MM.1S (cell line): ENCODE data around the gene CHID1.

Experiments used
- DNase-seq: peaks from one replicate; pipeline ENCODE4 v3.0.0-alpha.2; 2015
- H2AFZ ChIP-seq: fragments of 300-600 bp; sonication (generic); 2 replicates; pipeline ENCODE4 v1.6.0; 2016; ENCODE audit warnings: antibody characterized with exemption, low read length
- H3F3A ChIP-seq: fragments of 300-600 bp; sonication (generic); 2 replicates; pipeline ENCODE4 v1.6.1; 2016; ENCODE audit warnings: mild to moderate bottlenecking, antibody characterized with exemption, low read length, moderate library complexity, mixed read lengths; ENCODE audit not compliant: insufficient read depth
- H3K27ac ChIP-seq: fragments of 300-600 bp; sonication (generic); 2 replicates; pipeline ENCODE4 v1.5.1; 2016; ENCODE audit warnings: mild to moderate bottlenecking, low read length
- H3K27me3 ChIP-seq: fragments of 300-600 bp; sonication (generic); replicated peaks from 2 replicates; pipeline ENCODE4 v1.6.0; 2016; ENCODE audit warnings: low read length; ENCODE audit not compliant: insufficient read depth
- H3K36me3 ChIP-seq: fragments of 300-600 bp; sonication (generic); replicated peaks from 2 replicates; pipeline ENCODE4 v1.6.1; 2016; ENCODE audit warnings: mild to moderate bottlenecking, low read length, mixed read lengths; ENCODE audit not compliant: insufficient read depth
- H3K4me1 ChIP-seq: fragments of 300-600 bp; sonication (generic); 2 replicates; pipeline ENCODE4 v1.6.1; 2016; ENCODE audit warnings: low read length, mixed read lengths
- H3K4me2 ChIP-seq: fragments of 300-600 bp; sonication (generic); 2 replicates; pipeline ENCODE4 v1.6.0; 2016; ENCODE audit warnings: low read depth, low read length
- H3K4me3 ChIP-seq: fragments of 300-600 bp; sonication (generic); 2 replicates; pipeline ENCODE4 v1.5.1; 2016; ENCODE audit warnings: low read length, mixed read lengths
- H3K79me2 ChIP-seq: fragments of 300-600 bp; sonication (generic); 2 replicates; pipeline ENCODE4 v1.6.1; 2016; ENCODE audit warnings: mixed run types, low read length, mixed read lengths
- H3K9ac ChIP-seq: fragments of 300-600 bp; sonication (generic); 2 replicates; pipeline ENCODE4 v1.6.1; 2016; ENCODE audit warnings: low read length, mixed read lengths
- H3K9me2 ChIP-seq: fragments of 300-600 bp; sonication (generic); replicated peaks from 2 replicates; pipeline ENCODE4 v1.6.1; 2016; ENCODE audit warnings: mild to moderate bottlenecking, low read length, mixed read lengths; ENCODE audit not compliant: insufficient read depth
- H3K9me3 ChIP-seq: fragments of 300-600 bp; sonication (generic); replicated peaks from 2 replicates; pipeline ENCODE4 v1.6.1; 2016; ENCODE audit warnings: mild to moderate bottlenecking, low read length, mixed read lengths; ENCODE audit not compliant: insufficient read depth
- H4K20me1 ChIP-seq: fragments of 300-600 bp; sonication (generic); 2 replicates; pipeline ENCODE4 v1.6.1; 2016; ENCODE audit warnings: mild to moderate bottlenecking, low read length, moderate library complexity, mixed read lengths; ENCODE audit not compliant: insufficient read depth
- CTCF ChIP-seq: fragments of 300-600 bp; sonication (generic); IDR thresholded peaks from 2 replicates; pipeline ENCODE4 v1.5.1; 2016; ENCODE audit warnings: antibody characterized with exemption, low read length, mixed read lengths
- EZH2 ChIP-seq: fragments of 300-600 bp; sonication (generic); optimal IDR thresholded peaks from 2 replicates; pipeline ENCODE3; 2017; ENCODE audit warnings: low read depth, mild to moderate bottlenecking, antibody characterized with exemption, low read length, mixed read lengths
- EZH2phosphoT487 ChIP-seq: fragments of 300-600 bp; sonication (generic); IDR thresholded peaks from 2 replicates; pipeline ENCODE4 v1.6.1; 2018; ENCODE audit warnings: antibody characterized with exemption, low read length

The CHID1 gene

DNA sequence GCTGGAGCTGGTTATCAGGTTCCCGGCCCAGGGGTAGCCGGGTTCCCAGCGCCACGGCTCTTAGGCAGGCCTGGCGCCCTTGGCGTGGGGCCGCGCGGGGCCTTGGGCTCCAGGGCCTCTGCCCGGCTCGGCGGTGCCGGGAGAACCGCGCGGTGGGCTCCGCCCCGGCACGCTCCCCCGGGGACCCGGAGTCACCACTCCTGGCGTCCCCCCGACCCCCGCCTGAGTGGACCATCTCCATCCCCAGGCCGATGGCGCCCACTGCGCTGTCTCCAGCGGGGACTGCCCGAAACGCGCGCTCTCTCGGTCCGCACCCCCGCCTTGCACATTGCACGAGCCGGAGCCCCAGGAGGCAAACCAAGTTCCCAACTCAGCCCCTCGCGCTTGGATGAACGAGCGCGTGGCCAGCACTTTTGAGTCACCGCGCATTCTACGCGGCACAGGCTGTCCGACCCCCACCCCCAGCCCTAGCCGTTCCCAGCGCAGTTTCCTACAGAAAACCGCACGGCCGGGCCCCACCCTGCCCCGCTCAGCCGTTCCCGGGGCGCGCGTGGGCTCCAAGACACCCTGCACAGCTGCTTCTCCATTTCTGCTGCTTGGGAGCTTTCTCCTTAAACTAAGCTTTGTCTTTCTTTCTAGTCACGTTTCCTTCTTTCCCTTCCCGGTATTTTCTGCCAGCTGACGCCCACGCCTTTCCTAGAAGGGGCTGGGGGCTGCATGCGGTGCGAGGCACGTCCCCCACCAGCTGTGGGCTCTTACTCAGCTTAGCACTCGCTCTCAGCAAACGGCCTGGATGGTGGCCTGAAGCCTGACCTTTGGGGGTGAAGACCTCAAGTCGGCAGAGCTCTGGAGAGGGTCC is 650 bp upstream of the CHID1 start:
- Histone ChIP-seq H3K79me2 (peaks cover 29% of the 10 kb centered on the region), H3K4me1 (peaks cover 31% of the 10 kb centered on the region), H3K27me3 (no peaks in the 10 kb centered on the region; the same call in 1 of the 2 replicates), H3F3A (peaks cover 25% of the 10 kb centered on the region), H3K9me3 (no peaks in the 10 kb centered on the region), H2AFZ (peak overlapping the region; percentile 80), H4K20me1 (no peaks in the 10 kb centered on the region), H3K9me2 (no peaks in the 10 kb centered on the region), H3K9ac (peak overlapping the region; percentile 79), H3K36me3 (no peaks in the 10 kb centered on the region), H3K4me3 (peak overlapping the region; percentile 80), H3K4me2 (peak overlapping the region; percentile 94), H3K27ac (peak overlapping the region; percentile 32; the same call in 1 of the 2 replicates)
- TF ChIP-seq CTCF (0 out of 2 replicates have a peak, but pooled peaks have one; percentile 6), EZH2 (no peak)
- peak; percentile 19 for DNase-seq

DNA sequence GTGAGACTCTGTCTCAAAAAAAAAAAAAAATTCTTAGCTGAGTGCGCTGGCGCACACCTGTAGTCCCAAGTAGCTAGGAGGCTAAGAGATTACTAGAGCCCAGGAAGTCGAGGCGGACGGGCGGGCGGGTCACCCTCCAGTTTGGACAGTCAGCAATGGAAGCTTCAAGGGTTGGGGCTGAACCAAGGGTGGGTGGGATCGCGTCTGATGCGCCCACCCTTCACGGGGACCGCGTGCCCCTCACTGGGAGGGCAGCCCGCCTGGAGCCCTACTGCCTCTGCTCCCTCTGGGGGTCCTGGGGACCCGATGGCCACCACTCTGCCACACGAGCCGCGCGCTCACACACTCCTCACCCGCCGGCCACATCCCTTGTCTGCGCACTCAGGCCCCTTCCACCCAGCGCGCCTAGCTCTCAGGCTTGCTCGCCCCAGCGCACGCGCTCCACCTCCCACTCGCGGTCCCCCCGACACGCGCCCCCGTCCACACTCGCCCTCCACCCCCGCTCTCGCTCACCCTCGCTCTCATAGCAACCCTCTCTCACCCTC is 494 bp downstream of the CHID1 start:
- H3K79me2 ChIP-seq: peaks cover 29% of the 10 kb centered on the region
- H3K9me3 ChIP-seq: no peaks in the 10 kb centered on the region
- H3K4me1 ChIP-seq: peaks cover 31% of the 10 kb centered on the region
- H3F3A ChIP-seq: peaks cover 25% of the 10 kb centered on the region
- peak; percentile 34 for DNase-seq
- H3K9ac ChIP-seq: peak overlapping the region; percentile 84
- H3K27ac ChIP-seq: peak overlapping the region; percentile 14; the same call in 1 of the 2 replicates
- H3K4me2 ChIP-seq: peak overlapping the region; percentile 86
- H3K27me3 ChIP-seq: no peaks in the 10 kb centered on the region; the same call in 1 of the 2 replicates
- H3K4me3 ChIP-seq: peak overlapping the region; percentile 100
- no peaks in the 10 kb centered on the region for H4K20me1 ChIP-seq
- no peaks in the 10 kb centered on the region for H3K36me3 ChIP-seq
- TF ChIP-seq EZH2phosphoT487 (no peak), EZH2 (no peak), CTCF (no peak)
- peak overlapping the region; percentile 98 for H2AFZ ChIP-seq
- H3K9me2 ChIP-seq: no peaks in the 10 kb centered on the region

- TF ChIP-seq CTCF (no peak), EZH2phosphoT487 (no peak), EZH2 (no peak)
- H3K4me3 ChIP-seq: peak overlapping the region; percentile 100
- peaks cover 31% of the 10 kb centered on the region for H3K4me1 ChIP-seq
- no peak for DNase-seq
- no peaks in the 10 kb centered on the region; the same call in 1 of the 2 replicates for H3K27me3 ChIP-seq
- H3K36me3 ChIP-seq: no peaks in the 10 kb centered on the region
- H3F3A ChIP-seq: peaks cover 25% of the 10 kb centered on the region
- peak overlapping the region; percentile 86 for H3K4me2 ChIP-seq
- H3K9me2 ChIP-seq: no peaks in the 10 kb centered on the region
- H3K9ac ChIP-seq: peak overlapping the region; percentile 84; the same call in 1 of the 2 replicates
- no peaks in the 10 kb centered on the region for H4K20me1 ChIP-seq
- no peak overlapping the region for H3K27ac ChIP-seq
- H2AFZ ChIP-seq: no peak overlapping the region
- H3K9me3 ChIP-seq: no peaks in the 10 kb centered on the region
- peaks cover 29% of the 10 kb centered on the region for H3K79me2 ChIP-seq
Measured at GRCh38 chr11:909406-909805, 1.2 kb downstream of the CHID1 start.
